SKM-1 treated with dmso at 0.1 percent for 144 hours (cell line): ENCODE results near the gene ABCG4.
A peak's percentile ranks its signal among the peaks of the same experiment; 100 is the strongest.
"Not testable (repeated sequence)": the region's sequence is repeated elsewhere in the genome, so short reads cannot be mapped to it uniquely, and the experiment has no call there.

ENCODE experiments used
- DNase-seq: peaks from one replicate; lab custom pipeline; 2025; ENCODE audit not compliant: unreplicated experiment; lab: John Stamatoyannopoulos, UW

Gene ABCG4

GRCh38 chr11:119149018-119149785, at the start of gene ABCG4:
Gene ABCG4 (plus strand): TSS chr11:119149052. CDS start chr11:119149966, 914 bp downstream.
- no peak for DNase-seq

- DNase-seq: no peak
Observed at GRCh38 chr11:119099711-119100110, 49.1 kb upstream of the ABCG4 start.

DNA sequence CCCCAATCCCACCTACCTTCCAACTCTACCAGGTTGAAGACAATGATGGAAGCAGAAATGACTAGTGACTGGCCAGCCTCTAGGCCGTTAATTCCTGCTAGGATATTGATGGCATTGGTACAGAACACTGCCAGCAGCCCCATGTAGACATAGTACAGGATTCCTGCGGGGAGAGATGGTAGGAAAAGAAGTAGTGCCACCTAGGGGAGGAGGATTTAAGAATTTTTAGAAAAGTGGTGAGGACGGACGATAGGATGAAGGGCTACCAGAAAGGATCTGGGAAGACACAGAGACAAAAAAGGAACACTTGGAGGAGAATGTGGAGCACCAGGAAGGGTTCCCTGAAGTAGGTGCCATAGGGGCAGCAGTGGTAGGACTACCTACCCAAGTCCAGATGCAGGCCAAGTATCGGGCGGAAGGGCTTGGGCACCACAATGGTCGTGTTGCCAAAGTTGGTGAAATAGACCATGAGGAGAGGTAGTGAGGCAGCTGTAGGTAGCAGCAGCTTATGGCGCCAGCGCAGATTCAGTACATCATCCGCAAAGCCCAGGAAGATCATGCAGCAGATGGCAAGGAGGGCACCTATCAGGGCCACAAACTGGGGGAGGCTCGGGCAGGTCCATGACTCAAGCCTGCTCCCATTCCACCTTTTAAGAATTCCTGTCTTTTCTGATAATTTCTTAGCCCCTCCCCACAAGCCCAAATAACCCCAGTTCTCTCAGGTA, 48.4 kb upstream of the ABCG4 start:
- no peak for DNase-seq

DNA sequence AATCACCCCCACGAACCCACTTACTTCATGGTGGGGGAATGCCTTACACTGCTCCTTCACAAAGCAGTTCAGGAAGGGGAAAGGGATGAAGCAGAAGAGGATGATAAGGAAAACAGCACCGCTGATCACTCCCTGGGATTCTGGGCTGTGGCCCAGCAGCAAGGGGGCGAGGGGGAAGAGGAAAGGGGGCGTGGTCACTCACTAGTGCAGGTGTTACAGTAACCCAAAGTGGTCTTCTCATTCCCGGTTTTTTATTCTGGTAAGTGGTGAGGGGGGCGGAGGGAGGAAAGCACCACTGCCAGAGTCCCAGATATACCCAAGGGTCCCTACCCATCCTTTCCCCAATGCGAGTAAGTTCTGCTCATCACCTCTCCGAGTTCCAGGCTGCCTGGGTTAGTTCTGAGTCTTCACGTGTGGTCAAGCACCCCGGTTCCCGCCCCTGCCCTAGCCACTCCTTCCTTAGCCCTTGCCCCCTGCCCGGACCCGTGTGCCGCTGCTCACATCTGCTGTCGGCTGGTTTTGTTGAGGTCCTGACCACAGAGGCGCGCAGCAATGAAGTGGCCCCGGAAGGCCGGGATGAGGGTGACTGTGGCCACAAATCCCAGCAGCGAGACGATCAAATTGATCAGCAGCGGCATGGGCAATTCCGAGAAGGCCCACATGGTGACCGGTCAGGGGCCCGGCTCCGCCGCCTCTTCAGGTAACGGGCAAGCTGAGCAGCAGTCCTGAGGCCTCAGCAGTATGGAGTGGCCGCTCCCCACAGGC, 47.7 kb upstream of the ABCG4 start:
- no peak for DNase-seq

DNA sequence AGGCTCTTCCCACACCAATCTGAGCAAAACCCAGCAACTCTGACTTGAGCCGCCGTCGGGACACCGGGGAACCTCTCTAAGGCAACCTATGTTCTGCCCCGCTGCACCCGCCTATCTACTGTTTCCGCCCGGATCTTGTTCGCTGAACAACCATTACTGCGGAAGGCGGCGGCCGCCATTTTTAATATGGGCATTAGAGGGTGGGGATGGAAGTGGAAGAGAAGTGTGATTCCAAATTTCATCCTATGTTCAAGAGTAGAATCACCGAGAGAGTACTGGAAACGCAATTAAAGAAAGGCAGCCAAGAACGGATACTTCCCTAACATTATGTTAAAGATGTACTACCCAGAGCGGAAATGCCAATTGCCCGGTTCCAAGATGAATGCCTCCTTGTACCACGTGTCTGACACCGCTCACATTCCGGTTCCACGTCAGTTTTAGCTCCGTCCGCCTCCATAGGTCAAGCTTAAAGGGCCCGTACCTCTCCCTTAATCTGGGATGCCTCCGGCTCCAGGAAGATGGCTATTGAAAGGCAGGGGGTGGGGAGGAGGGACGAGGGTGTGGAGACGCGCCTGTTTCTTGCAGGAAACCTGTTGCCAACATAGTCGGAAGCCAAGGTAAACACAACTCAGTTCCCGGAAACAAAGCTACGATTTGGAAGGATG, 47.0 kb upstream of the ABCG4 start, which contains the start of gene DPAGT1:
DPAGT1 (minus strand) TSS at position 95 of the 665 bp plus-strand sequence. CDS start 198 bp downstream, outside the sequence.
- peak; percentile 92 for DNase-seq

- DNase-seq: not testable (repeated sequence)
Observed at GRCh38 chr11:119103161-119103664, 45.6 kb upstream of the ABCG4 start.

GRCh38 chr11:119103793-119104192, 45.1 kb upstream of the ABCG4 start:
- no peak for DNase-seq

DNA sequence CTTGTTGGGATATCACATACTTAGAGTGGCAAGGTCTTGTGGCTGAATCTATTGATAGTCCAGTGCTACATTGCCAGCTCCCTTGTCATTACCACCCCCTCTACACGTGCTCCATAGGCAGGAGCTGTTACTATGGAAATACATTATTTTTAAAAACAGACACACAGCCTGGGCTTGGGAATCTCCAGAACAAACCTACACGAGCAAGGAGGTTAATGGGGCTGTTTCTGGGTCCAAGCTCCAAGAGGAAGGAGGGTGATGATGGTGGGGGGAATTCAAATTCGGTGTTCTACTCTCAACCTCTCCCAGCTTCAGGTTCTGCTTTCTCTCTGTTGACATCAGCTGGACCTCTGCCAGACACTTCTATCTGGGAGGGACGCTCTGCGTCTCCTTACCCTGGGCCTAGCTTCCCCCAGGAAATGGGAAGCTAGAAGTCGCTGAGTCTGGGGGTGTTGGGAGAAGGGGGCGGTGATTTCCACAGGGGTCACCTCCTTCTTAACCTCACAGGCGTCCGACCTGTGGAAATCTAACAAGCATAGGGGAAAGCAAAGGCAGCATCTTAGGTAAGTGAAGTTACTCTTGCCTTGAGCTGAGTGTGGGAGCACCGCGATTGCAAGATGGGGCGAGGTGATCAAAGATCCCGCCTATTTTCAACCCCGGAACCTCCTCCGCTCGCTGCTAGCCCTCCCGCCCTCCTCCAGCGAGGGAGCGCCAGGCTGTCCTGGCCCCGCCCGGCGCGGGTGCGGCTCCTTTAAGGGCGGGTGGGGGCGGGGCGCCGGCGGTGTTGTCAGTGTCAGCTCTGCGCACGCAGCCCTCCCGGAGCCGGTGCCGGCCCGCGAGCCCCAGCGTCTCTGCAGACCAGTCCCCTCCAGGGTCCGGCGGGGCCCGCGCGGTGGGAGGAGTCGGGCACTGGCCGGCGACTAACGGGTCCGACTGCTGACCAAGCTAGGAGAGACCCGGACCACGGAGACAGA, 42.0 kb upstream of the ABCG4 start, which contains the start of gene C2CD2L:
C2CD2L (plus strand) TSS at position 781 of the 974 bp plus-strand sequence. CDS start 398 bp downstream, outside the sequence.
- DNase-seq: peak; percentile 95

- DNase-seq: no peak
Observed at GRCh38 chr11:119107538-119108145, 41.2 kb upstream of the ABCG4 start.

- peak; percentile 47 for DNase-seq
Observed at GRCh38 chr11:119108146-119108856, 40.6 kb upstream of the ABCG4 start.

DNA sequence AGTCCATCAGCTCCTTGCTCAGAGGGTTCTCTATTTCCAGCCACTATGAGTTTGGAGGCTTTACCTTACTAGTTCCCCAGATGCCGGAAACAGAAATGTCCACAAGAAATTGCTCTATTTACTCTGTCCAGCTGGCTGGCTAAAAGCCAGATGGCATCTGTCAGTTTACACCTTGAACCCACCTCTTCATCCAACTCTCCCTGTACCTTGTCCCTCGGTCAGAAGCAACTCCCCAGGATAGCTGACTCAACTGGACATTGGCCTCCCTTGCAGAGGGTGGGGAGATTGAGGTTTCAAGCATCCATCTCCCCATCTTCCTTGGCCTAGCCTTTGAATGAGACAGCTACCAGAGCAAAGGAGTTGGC, 40.0 kb upstream of the ABCG4 start:
- no peak for DNase-seq

- DNase-seq: no peak
Observed at GRCh38 chr11:119109843-119110242, 39.0 kb upstream of the ABCG4 start.

DNA sequence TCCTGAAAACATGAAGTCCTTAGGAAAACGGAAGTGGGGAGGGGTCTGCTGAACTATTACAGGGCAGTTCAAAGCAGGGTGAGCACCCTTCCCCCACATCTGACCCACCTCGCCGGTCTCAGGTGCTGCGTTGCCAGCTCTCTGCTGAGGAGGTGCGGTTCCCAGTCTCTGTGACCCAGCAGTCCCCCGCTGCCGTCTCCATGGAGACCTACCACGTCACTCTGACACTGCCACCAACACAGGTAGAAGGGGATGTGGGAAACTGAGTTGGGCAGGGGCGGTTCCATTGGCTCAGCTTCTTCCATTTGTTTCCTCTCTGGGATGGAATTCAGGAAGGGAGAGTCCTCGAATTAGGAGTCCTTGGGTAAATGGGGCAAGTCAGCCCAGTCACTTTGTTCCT, 38.4 kb upstream of the ABCG4 start:
- DNase-seq: no peak

GRCh38 chr11:119111361-119111925, 37.4 kb upstream of the ABCG4 start:
- DNase-seq: no peak

- no peak for DNase-seq
Observed at GRCh38 chr11:119112314-119113020, 36.4 kb upstream of the ABCG4 start.

GRCh38 chr11:119113716-119114115, 35.1 kb upstream of the ABCG4 start:
- no peak for DNase-seq

DNA sequence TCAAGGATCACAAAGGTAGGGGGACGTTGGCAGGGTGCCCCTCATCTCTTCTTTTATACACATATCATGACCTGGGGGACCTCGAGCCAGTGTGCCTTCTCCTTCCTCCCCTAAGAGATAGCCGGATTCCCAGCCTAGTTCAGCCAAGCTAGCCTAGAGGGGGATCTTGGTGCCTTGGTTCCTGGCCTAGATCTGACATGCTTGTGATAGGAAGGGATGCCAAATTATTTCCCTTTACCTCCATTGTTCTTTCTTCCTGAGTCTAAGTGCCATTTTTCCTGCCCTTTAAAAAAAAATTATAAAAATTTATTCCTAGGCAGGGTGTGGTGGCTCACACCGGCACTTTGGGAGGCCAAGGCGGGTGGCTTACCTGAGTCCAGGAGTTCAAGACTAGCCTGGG, 34.5 kb upstream of the ABCG4 start:
- no peak for DNase-seq
